ENCODE results near the gene MRPS17. TPM values are rescaled to one million over a fixed set of nuclear protein-coding genes. Genes with fewer than 3 reads are reported as not detected.

The MRPS17 gene
- polyA plus RNA-seq (2011; rRNA removed) (8.5 and 13.6 TPM in 2 replicates), polyA minus RNA-seq (2011; rRNA and poly(A)+ RNA removed) (3.4 TPM in 2 replicates)

DNA sequence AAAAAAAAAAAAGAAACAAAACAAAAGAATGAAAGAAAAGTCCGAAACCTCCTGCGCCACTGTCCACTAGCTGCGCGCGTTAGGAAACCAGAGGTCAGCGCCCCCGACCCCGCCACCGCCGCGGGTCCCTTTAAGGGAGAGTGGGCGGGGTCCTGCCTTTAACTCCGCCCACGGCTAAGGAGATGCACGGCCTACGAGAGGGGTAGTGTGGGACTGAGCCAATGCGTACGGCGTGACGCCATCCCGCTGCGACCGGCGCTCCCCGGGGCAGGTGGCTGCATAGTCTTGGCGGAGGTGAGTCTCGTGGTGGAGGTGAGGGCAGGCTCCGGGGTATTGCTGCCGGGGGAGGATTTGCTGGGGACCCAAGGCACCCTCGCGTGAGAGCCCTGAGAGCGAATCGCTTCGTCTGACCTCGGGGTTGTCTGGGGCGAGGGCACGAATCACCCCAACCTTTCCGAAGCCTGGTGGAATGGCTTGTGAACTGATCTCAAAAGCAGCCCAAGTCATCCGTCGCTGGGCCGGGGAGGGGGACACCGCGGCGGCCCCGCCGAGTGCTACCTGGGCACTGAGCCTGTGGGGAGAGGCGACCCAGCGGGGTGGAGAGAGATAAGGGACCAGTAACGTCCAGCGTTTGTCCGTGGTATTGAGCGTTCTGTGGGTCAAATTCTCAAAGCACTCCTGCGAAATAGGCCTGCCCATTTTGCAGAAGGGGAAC, at the start of gene MRPS17:
TSS of gene MRPS17 (plus strand) at position 241 of the 715 bp plus-strand sequence. CDS start 1,319 bp downstream, outside the sequence.
- no peak for DNase-seq (ENCODE audit: low read depth)
- Histone ChIP-seq H3K4me3 (ENCODE audit: low read depth, low read length) (peak within 1 kb of the TSS; percentile 100), H3K36me3 (ENCODE audit: control insufficient read depth, insufficient read depth, low read length) (peaks cover 2% of the 10 kb centered on the region; the same call in 1 of the 2 replicates), H3K27me3 (ENCODE audit: control insufficient read depth, insufficient read depth, low read length) (no peaks in the 10 kb centered on the region)
- ChIA-PET POLR2A (no interaction called here), CTCF (interaction anchor here (1.1 kb wide), 1 partner anchor 13 kb away, joined by 5 read pairs; no protein-coding TSS in a partner anchor)
- TF ChIP-seq, protein P1, sequence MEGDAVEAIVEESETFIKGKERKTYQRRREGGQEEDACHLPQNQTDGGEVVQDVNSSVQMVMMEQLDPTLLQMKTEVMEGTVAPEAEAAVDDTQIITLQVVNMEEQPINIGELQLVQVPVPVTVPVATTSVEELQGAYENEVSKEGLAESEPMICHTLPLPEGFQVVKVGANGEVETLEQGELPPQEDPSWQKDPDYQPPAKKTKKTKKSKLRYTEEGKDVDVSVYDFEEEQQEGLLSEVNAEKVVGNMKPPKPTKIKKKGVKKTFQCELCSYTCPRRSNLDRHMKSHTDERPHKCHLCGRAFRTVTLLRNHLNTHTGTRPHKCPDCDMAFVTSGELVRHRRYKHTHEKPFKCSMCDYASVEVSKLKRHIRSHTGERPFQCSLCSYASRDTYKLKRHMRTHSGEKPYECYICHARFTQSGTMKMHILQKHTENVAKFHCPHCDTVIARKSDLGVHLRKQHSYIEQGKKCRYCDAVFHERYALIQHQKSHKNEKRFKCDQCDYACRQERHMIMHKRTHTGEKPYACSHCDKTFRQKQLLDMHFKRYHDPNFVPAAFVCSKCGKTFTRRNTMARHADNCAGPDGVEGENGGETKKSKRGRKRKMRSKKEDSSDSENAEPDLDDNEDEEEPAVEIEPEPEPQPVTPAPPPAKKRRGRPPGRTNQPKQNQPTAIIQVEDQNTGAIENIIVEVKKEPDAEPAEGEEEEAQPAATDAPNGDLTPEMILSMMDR (IDR thresholded peaks at IDR 0.05; ENCODE audit: insufficient read depth, low read depth, low read length) = no peak

DNA sequence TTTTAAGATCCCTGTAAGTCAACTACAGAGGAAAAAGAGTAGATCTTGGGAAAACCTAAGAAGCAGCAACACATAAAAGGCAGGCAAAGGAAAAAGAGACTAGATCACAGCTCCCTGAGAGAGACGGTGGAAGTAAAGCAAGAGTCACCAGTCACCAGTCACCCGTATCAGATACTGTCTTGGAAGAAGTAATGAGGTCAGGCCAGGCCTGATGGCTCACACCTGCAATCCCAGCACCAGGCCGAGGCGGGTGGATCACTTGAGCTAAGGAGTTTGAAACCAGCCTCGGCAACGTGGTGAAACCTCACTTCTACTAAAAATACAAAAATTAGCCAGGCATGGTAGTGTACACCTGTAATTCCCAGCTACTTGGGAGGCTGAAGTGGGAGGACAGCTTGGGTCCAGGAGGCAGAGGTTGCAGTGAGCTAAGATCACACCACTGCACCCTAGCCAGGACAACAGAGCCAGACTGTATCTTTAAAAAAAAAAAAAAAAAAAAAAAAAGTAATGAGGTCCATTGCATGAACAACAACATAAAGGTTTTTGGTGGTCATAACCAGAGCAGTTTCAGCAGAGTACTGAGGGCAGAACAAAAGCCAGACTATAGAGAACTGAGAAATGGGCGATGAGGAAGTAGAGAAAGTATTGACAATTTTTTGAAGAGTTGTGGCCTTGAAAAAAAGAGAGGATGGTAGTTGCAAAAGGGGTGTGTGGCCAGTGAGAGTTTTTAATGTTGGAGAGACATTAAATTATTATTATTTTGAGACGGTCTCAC, 47.5 kb upstream of the MRPS17 start:
- TF ChIP-seq, protein P1 (IDR thresholded peaks at IDR 0.05; ENCODE audit: insufficient read depth, low read depth, low read length) = no peak
- ChIA-PET CTCF (interaction anchor here (0.6 kb wide), 1 partner anchor 7 kb away, joined by 3 read pairs; no protein-coding TSS in a partner anchor), POLR2A (no interaction called here)

DNA sequence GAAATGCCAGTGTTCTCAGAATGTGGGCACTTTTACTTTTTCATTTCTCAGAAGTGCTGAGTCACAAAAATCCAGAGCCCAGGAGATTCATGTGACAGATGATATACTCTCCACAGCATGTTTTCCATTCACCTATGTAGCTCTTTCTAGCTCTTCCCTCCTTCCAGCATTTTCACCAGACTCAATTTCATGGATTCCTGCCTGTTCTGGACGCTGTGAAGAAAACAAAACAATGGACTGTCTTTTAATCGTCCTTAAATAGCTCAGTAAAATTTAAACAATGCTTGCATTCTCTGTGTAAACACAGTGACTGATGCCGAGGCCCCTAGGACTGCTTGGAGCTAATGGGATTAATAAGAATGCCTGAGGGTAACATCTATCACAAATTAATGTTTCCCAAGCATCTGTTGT, 38.9 kb upstream of the MRPS17 start:
- Histone ChIP-seq H3K36me3 (ENCODE audit: control insufficient read depth, insufficient read depth, low read length) (no peaks in the 10 kb centered on the region), H3K27me3 (ENCODE audit: control insufficient read depth, insufficient read depth, low read length) (no peaks in the 10 kb centered on the region), H3K4me3 (ENCODE audit: low read depth, low read length) (no peak overlapping the region)
- ChIA-PET POLR2A (no interaction called here), CTCF (interaction anchor here (0.7 kb wide), 1 partner anchor 8 kb away, joined by 4 read pairs; no protein-coding TSS in a partner anchor)
- no peak for DNase-seq (ENCODE audit: low read depth)
- TF ChIP-seq, protein P1 (IDR thresholded peaks at IDR 0.05; ENCODE audit: insufficient read depth, low read depth, low read length) = no peak

More for the DNA sequence above, 47.5 kb upstream of the MRPS17 start:
- Histone ChIP-seq H3K27me3 (ENCODE audit: control insufficient read depth, insufficient read depth, low read length) (no peaks in the 10 kb centered on the region), H3K4me3 (ENCODE audit: low read depth, low read length) (no peak overlapping the region), H3K36me3 (ENCODE audit: control insufficient read depth, insufficient read depth, low read length) (no peaks in the 10 kb centered on the region)
- no peak for DNase-seq (ENCODE audit: low read depth)

DNA sequence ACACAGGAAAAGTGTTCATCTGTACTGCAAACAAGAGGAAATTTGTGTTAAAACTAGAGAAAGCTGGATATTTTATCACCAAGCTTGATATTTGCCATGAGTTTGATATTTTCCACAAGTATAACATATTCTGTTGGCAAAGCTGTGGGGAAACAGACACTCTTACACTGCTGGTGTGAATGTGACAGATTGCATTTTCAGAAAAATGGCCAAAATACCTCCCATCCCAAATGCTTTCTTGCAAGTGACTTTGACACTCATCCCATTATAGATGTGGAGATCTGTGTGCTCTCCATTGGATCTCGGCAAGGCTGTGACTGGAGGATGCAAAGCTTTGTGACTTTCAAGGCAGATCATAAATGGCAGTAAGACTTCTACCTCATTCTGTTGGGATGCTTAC, 33.9 kb upstream of the MRPS17 start:
- H3K4me3 ChIP-seq (ENCODE audit: low read depth, low read length) = no peak overlapping the region
- H3K27me3 ChIP-seq (ENCODE audit: control insufficient read depth, insufficient read depth, low read length) = no peaks in the 10 kb centered on the region
- no peak for DNase-seq (ENCODE audit: low read depth)
- no peaks in the 10 kb centered on the region for H3K36me3 ChIP-seq (ENCODE audit: control insufficient read depth, insufficient read depth, low read length)
- TF ChIP-seq, protein P1 (IDR thresholded peaks at IDR 0.05; ENCODE audit: insufficient read depth, low read depth, low read length) = no peak
- POLR2A ChIA-PET = no interaction called here
- CTCF ChIA-PET = no interaction called here
